ENCODE data around the gene NMRK2. TPM values are rescaled to one million over a fixed set of nuclear protein-coding genes. Genes with fewer than 3 reads are reported as not detected.
"Not testable (repeated sequence)": the region's sequence is repeated elsewhere in the genome, so short reads cannot be mapped to it uniquely, and the experiment has no call there.

Gene NMRK2
- total and polyA plus RNA-seq, 2 donors (not counting 1 experiment from before 2014, with no cell fraction given) = not detected

DNA sequence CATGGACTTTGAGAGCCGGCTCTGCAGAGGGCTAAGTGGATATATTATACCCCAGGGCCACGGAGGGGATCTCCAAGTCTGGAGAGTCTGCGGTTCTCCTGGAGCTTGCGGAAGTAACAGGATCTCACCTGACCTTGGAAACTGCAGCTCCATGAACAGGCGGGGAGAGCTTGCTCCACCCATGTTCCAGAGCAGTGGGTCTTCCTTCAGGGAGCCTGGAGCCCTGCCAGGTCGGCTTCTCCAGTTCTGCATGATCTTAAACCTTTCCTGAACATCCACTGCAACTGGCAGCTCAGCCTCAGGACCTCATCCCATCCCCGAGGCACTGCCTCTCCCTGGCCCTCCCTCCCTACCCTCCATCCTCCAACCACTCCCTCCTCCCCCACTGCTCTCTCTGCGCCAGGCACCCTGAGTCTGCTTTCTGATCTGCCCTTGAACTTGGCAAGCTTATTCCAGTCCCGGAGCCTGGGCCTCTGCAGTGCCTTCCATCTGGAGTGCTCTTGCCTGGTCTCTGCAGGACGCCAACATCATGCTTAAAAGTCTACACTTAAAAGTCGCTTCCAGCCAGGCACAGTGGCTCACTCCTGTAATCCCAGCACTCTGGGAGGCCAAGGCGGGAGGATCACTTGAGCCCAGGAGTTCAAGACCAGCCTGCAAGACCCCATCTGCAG lies 39.2 kb upstream of the NMRK2 start:
- no peak overlapping the region for H3K4me2 ChIP-seq (replicated peaks; ENCODE audit: low read depth, low read length, poor library complexity, severe bottlenecking)
- H3K9ac ChIP-seq (ENCODE audit: low read length) = no peak overlapping the region
- intact Hi-C loops (cut with micrococcal nuclease) = no loop called here
- WGBS (ENCODE audit: insufficient coverage) = 76% methylated on average over 12 of the region's 12 CpGs
- no peak for ATAC-seq (ENCODE audit: low read depth)
- H3K27ac Mint-ChIP-seq = no peak overlapping the region
- POLR2A ChIA-PET = interaction anchor here (0.6 kb wide), 1 partner anchor 36 kb away, joined by 6 read pairs; no protein-coding TSS in a partner anchor
- H2AFZ ChIP-seq (ENCODE audit: insufficient read depth, low read depth, low read length, poor library complexity, severe bottlenecking) = no peak overlapping the region
- no peaks in the 10 kb centered on the region for H3K27me3 ChIP-seq (replicated peaks in 1 of 4; ENCODE audit: control extremely low read depth in 1 of 4, control insufficient read depth in 3 of 4, insufficient read depth in 4 of 4, low read length in 3 of 4)
- H4K20me1 ChIP-seq (ENCODE audit: control insufficient read depth, insufficient read depth, low read length, poor library complexity, severe bottlenecking) = no peaks in the 10 kb centered on the region
- CTCF ChIA-PET = interaction anchor here (1.0 kb wide), 1 partner anchor 43 kb away, joined by 3 read pairs; no protein-coding TSS in a partner anchor
- H3K27me3 Mint-ChIP-seq = peaks cover 3% of the 10 kb centered on the region
- H3K27ac ChIP-seq (ENCODE audit: low read length in 2 of 2) = no peak overlapping the region
- no peaks in the 10 kb centered on the region for H3K4me1 ChIP-seq (ENCODE audit: control insufficient read depth in 2 of 2, insufficient read depth in 2 of 2, low read length in 2 of 2)
- DNase-seq = no peak
- no peak overlapping the region for H3K4me3 Mint-ChIP-seq
- TF ChIP-seq, protein P1, sequence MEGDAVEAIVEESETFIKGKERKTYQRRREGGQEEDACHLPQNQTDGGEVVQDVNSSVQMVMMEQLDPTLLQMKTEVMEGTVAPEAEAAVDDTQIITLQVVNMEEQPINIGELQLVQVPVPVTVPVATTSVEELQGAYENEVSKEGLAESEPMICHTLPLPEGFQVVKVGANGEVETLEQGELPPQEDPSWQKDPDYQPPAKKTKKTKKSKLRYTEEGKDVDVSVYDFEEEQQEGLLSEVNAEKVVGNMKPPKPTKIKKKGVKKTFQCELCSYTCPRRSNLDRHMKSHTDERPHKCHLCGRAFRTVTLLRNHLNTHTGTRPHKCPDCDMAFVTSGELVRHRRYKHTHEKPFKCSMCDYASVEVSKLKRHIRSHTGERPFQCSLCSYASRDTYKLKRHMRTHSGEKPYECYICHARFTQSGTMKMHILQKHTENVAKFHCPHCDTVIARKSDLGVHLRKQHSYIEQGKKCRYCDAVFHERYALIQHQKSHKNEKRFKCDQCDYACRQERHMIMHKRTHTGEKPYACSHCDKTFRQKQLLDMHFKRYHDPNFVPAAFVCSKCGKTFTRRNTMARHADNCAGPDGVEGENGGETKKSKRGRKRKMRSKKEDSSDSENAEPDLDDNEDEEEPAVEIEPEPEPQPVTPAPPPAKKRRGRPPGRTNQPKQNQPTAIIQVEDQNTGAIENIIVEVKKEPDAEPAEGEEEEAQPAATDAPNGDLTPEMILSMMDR (IDR thresholded peaks at IDR 0.05) = no peak
- no peak for TF ChIP-seq EZH2 (IDR thresholded peaks at IDR 0.05; ENCODE audit: borderline replicate concordance, insufficient read depth, low read depth, low read length, poor library complexity, severe bottlenecking)
- no peak overlapping the region for H3K4me3 ChIP-seq (ENCODE audit: control extremely low read depth in 1 of 5, extremely low read depth in 1 of 5, insufficient read depth in 1 of 5, low read depth in 2 of 5, low read length in 4 of 5)
- no peaks in the 10 kb centered on the region for H3K36me3 ChIP-seq (replicated peaks in 1 of 2; ENCODE audit: control extremely low read depth in 1 of 2, control insufficient read depth in 1 of 2, extremely low read depth in 1 of 2, insufficient read depth in 2 of 2, low read length in 1 of 2)
- H3K4me1 Mint-ChIP-seq = no peaks in the 10 kb centered on the region
- no peaks in the 10 kb centered on the region for H3K79me2 ChIP-seq (ENCODE audit: control insufficient read depth, insufficient read depth, low read length)
- H3K9me3 ChIP-seq (ENCODE audit: control extremely low read depth in 1 of 3, control insufficient read depth in 2 of 3, insufficient read depth in 1 of 3, low read length in 2 of 3) = peaks cover 0 to 10% (median 4%) of the 10 kb centered on the region in 3 donors
- H3K9me3 Mint-ChIP-seq (ENCODE audit: insufficient read depth) = no peaks in the 10 kb centered on the region

DNA sequence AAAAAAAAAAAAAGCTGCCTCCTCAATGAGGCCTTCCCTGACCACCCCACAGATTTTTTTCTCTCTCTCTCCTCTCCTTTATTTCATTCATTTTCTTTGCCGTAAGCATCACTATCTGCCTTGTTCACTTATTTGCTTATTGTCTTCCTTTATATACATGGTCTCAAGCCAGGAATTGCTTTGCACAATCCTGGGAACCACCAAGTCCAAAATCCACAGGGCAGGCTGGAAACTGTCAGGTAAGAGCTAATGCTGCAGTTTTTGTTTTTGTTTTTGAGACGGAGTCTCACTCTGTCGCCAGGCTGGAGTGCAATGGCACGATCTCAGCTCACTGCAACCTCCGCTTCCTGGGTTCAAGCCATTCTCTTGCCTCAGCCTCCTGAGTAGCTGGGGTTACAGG lies 37.9 kb upstream of the NMRK2 start:
- H3K4me1 Mint-ChIP-seq; DNase-seq; H3K9ac ChIP-seq (ENCODE audit: low read length); H3K27me3 ChIP-seq (replicated peaks in 1 of 4; ENCODE audit: control extremely low read depth in 1 of 4, control insufficient read depth in 3 of 4, insufficient read depth in 4 of 4, low read length in 3 of 4); H3K79me2 ChIP-seq (ENCODE audit: control insufficient read depth, insufficient read depth, low read length); H3K27ac ChIP-seq (ENCODE audit: low read length in 2 of 2); H3K9me3 Mint-ChIP-seq (ENCODE audit: insufficient read depth); H3K4me3 Mint-ChIP-seq; H3K4me3 ChIP-seq (ENCODE audit: control extremely low read depth in 1 of 5, extremely low read depth in 1 of 5, insufficient read depth in 1 of 5, low read depth in 2 of 5, low read length in 4 of 5); H3K27ac Mint-ChIP-seq; H3K4me2 ChIP-seq (replicated peaks; ENCODE audit: low read depth, low read length, poor library complexity, severe bottlenecking); H3K4me1 ChIP-seq (ENCODE audit: control insufficient read depth in 2 of 2, insufficient read depth in 2 of 2, low read length in 2 of 2); H3K36me3 ChIP-seq (replicated peaks in 1 of 2; ENCODE audit: control extremely low read depth in 1 of 2, control insufficient read depth in 1 of 2, extremely low read depth in 1 of 2, insufficient read depth in 2 of 2, low read length in 1 of 2); H4K20me1 ChIP-seq (ENCODE audit: control insufficient read depth, insufficient read depth, low read length, poor library complexity, severe bottlenecking); H3K27me3 Mint-ChIP-seq; ATAC-seq (ENCODE audit: low read depth); intact Hi-C loops (cut with micrococcal nuclease); H2AFZ ChIP-seq (ENCODE audit: insufficient read depth, low read depth, low read length, poor library complexity, severe bottlenecking): not testable (repeated sequence)
- ChIA-PET CTCF (interaction anchor here (1.0 kb wide), 1 partner anchor 45 kb away, joined by 3 read pairs; no protein-coding TSS in a partner anchor), POLR2A (interaction anchor here (0.5 kb wide), 1 partner anchor 244 kb away, joined by 3 read pairs; no protein-coding TSS in a partner anchor)
- peaks cover 0 to 20% (median 4%) of the 10 kb centered on the region in 3 donors for H3K9me3 ChIP-seq (ENCODE audit: control extremely low read depth in 1 of 3, control insufficient read depth in 2 of 3, insufficient read depth in 1 of 3, low read length in 2 of 3)
- WGBS (ENCODE audit: insufficient coverage) = 89% methylated on average over 1 of the region's 5 CpGs
